ENCODE results near the gene TSHB.

The TSHB gene

GRCh38 chr1:115035652-115036051 lies 6.0 kb downstream of the TSHB start:
- DNase-seq (ENCODE audit: extremely low spot score): no peak
- ChIA-PET CTCF (interaction anchor here (1.3 kb wide), 1 partner anchor 45 kb away, joined by 3 read pairs; no protein-coding TSS in a partner anchor), POLR2A (no interaction called here)
- TF ChIP-seq CTCF (IDR thresholded peaks at IDR 0.05; ENCODE audit: control extremely low read depth, extremely low read depth, low read depth, missing control alignments): no peak

GRCh38 chr1:115036814-115037507 lies 7.3 kb downstream of the TSHB start:
- ChIA-PET POLR2A (no interaction called here), CTCF (interaction anchor here (0.9 to 3.1 kb wide), 4 partner anchors 8 to 101 kb away, joined by 3 to 11 read pairs (median 4); partner anchors contain the start of gene TSHB)
- TF ChIP-seq CTCF (IDR thresholded peaks at IDR 0.05; ENCODE audit: control extremely low read depth, extremely low read depth, low read depth, missing control alignments): no peak
- no peak for DNase-seq (ENCODE audit: extremely low spot score)

DNA sequence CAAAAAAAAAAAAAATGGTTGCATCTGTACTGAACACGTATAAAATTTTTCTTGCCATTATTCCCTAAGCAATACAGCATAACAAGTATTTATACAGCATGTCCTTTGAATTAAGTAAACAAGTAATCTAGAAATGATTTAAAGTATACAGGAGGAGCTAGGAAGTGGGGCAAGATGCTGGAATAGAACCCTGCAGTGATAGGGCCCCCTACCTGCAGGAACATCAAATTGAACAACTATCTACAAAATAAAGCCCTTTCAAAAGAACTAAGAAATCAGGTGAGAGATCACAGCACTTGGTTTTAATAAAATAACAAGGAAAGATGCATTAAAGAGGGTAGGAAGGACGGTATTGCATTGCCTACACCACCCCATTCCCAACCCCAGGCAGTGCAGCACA lies 10.9 kb downstream of the TSHB start:
- CTCF ChIA-PET: no interaction called here
- DNase-seq (ENCODE audit: extremely low spot score): no peak
- POLR2A ChIA-PET: interaction anchor here (0.7 kb wide), 1 partner anchor 8 kb away, joined by 3 read pairs; no protein-coding TSS in a partner anchor
- TF ChIP-seq CTCF (IDR thresholded peaks at IDR 0.05; ENCODE audit: control extremely low read depth, extremely low read depth, low read depth, missing control alignments): no peak

- ChIA-PET POLR2A (no interaction called here), CTCF (interaction anchor here (1.0 to 2.7 kb wide), 3 partner anchors 9 to 695 kb away, joined by 3 to 15 read pairs (median 4); no protein-coding TSS in a partner anchor)
- no peak for DNase-seq (ENCODE audit: extremely low spot score)
- no peak for TF ChIP-seq CTCF (IDR thresholded peaks at IDR 0.05; ENCODE audit: control extremely low read depth, extremely low read depth, low read depth, missing control alignments)
Measured at GRCh38 chr1:115041654-115042053, 12.0 kb downstream of the TSHB start.

DNA sequence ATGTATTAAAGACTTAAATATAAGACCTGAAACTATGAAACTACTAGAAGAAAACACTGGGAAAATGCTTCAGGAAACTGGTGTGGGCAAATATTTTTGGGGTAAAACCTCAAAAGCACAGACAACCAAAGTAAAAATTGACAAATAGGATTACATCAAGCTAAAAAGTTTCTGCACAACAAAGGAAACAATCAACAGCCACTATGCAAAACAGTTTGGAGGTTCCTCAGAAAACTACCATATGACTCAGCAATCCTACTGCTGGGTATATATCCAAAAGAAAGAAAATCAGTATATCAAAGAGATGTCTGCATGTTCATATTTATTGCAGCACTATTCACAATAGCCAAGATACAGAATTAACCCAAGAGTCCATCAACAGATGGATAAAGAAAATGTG lies 17.1 kb downstream of the TSHB start:
- no peak for DNase-seq (ENCODE audit: extremely low spot score)
- POLR2A ChIA-PET: no interaction called here
- CTCF ChIA-PET: no interaction called here
- TF ChIP-seq CTCF (IDR thresholded peaks at IDR 0.05; ENCODE audit: control extremely low read depth, extremely low read depth, low read depth, missing control alignments): no peak

DNA sequence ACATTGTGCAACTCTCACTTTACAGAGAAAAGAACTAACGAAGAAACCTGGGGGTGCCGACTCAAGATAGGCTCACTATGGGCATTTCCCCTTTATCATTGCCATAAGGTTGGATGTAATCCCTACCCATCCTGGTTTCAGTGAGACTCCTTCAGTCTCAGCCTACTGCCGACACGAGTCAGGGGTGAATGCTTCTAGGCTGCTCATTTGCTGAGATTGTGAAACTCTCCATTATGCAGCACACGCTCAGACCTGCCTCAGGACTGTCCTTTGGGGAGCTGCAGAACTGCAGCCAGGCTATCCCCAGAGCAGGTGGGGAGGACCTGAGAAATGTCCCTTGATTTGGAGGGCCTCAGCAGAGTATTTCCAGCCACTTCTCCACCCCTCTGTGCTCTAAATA lies 22.2 kb downstream of the TSHB start:
- TF ChIP-seq CTCF (IDR thresholded peaks at IDR 0.05; ENCODE audit: control extremely low read depth, extremely low read depth, low read depth, missing control alignments): no peak
- no peak for DNase-seq (ENCODE audit: extremely low spot score)
- POLR2A ChIA-PET: no interaction called here
- CTCF ChIA-PET: interaction anchor here (1.0 to 4.3 kb wide), 12 partner anchors 9 to 712 kb away, joined by 3 to 24 read pairs (median 6); no protein-coding TSS in a partner anchor
